HG03558 (cell line): Measurements from ENCODE around the gene BICDL1.

Experiments
- ATAC-seq: cut with Tn5 transposase; IDR thresholded peaks from one replicate; pipeline ENCODE4 v1.9.1; 2021; ENCODE audit warnings: moderate number of reproducible peaks; ENCODE audit not compliant: unreplicated experiment; ENCODE audit errors: extremely low read depth

Gene BICDL1

DNA sequence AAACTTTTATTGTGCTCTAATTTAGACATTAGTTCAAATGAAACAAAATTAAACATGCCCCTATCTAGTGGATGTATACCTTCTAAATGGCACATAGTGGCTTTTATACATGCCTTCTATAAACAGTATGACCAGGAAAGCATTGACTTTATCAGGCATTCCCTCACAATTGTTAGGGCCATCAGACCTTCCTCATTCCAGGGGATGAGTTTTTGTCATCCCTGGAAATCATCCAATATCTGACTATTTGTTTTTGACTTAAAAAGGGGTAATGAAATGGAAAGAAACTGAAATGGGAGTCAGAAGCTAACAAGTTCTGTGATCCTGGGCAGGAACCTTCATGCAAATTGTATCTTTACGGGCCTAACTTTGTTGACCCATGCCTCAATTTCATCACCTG is 58.0 kb downstream of the BICDL1 start:
- ATAC-seq = no peak

DNA sequence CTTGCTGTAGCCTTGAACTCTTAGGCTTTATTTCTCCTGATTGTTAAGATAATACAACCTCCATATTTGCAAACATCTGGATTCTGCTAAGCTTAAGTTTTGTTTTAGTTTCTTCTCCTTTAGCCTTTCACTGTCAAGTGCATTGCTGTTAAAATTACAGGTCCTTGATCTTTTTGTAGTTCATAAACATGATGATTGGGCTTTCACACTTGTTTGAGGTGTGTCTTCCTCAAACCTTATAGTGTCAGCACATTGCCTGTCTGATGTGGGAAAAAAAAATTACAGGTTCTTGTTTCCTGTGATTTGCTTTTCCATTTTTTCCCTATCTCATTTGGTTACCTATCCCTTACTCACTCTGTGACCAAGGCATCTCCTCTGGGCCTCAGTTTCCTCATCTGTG is 59.2 kb downstream of the BICDL1 start:
- ATAC-seq = no peak

DNA sequence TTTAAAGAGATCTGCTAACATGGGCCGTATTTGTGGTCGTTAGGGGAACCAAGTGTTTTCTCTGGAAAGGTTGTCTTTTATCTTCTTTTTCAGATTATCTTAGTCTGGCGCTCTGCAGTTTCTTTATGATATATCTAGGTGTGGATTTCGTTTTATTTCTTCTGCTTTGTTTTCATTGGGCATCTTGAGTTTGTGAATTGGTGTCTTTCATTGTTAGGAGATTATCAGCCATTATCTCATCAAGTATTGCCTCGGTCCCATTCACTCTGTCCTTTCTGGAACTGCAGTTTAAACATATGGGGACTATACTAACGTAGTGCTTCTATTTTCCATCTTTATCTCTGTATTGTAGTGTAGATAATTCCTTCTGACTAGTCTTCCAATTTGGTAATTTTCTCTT is 60.4 kb downstream of the BICDL1 start:
- no peak for ATAC-seq

DNA sequence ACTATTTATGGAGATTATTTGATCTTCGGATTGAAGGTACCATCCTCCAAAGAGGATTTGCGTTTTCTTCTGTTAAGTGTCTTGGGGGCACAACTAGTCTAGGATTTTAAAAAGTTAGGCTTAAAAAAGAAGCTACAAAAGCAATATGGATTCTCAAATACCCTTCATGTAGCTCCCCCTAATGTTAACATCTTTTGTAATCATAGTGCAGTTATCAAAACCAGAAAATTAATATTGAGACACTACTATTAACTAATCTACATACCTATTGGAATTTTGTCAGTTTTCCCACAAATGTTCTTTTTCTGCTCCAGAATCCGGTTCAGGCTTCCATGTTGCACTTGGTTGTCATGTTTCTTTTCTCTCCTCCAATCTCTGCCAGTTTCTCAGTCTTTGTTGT is 62.5 kb downstream of the BICDL1 start:
- no peak for ATAC-seq

DNA sequence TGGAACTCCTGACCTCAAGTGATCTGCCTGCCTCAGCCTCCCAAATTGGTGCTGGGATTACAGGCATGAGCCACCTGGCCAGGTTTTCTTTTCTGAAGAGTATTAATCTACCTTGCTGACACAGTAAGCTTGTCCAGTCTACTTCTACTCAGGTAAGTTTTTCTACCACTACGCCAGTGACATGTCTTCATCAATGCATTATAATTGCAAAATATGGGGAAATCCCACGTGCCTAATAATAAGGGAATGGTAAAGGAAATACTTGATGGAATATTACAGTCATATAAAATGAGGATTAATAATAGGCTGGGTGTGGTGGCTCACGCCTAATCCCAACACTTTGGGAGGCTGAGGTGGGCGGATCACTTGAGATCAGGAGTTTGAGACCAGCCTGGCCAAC is 65.3 kb downstream of the BICDL1 start:
- ATAC-seq = no peak

DNA sequence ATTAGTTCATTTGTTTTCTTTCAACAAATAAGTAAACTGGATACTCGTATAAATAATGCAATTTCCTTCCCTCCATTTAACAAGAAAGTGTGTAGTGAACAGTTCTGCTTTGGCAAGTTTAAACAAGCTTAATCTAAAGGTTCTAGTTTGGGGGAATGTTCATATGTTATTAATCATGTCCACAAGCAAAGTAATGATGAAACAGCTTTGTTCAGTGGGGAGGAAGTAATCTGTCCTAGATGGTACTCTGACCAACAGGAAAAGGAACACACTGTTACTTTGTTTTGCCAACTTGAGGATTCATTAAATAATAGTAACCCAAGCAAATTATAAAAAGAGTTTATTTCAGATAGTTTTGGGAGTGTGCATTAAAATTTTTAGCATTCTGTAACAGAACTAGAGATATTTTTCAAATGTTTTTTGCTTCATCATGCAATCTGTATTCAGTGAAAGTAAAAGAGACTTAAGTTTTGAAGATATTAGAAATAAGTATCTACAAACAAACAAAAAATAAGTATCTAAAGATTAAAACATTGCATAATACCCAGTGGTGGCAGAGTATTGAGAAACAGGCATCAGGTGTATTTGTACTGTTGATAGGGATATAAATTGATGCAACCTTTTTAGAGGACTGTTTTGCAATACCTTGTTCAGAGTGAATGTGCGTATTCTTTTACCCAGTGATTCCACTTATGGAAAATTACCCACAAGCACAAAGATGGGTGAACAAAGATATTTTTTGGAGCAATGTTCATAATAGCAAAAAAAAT is 66.4 kb downstream of the BICDL1 start:
- ATAC-seq = no peak

DNA sequence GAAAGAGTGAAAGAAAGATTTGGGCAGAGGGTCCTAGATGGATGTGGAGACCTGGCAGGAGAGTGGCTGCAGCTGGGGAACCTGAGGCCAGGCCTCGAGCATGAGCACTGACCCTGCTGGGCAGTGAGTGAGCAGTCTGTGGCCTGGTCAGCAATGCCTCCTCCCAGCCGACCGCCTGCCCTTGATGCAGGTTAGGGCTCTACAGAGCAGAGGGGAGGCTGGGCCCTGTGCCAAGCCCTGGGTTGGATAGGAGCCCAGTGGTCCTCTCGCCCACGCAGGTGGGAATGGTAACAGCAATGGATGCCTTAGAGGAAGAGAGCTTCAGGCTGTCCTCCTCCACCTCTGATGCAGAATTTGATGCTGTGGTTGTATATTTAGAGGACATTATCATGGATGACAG is 67.7 kb downstream of the BICDL1 start:
- no peak for ATAC-seq

DNA sequence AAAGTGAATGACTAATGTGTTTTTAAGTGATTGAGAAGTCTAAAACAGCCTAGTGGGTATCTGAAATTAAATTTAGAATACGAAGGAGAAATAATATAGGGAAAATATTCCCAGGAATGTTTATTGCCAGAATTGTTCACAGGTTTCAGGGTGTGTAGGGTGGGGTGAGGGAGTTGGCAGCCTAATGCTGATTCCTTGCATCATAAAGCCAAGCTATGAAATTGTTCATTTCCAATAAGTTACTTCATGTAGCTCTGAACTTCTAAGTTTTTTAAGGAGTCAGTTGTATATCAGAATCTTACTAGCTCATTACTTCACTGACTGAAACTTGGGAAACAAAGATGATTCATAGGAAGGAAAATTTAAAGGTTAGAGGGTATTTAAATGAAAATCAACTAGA is 71.2 kb downstream of the BICDL1 start:
- no peak for ATAC-seq

DNA sequence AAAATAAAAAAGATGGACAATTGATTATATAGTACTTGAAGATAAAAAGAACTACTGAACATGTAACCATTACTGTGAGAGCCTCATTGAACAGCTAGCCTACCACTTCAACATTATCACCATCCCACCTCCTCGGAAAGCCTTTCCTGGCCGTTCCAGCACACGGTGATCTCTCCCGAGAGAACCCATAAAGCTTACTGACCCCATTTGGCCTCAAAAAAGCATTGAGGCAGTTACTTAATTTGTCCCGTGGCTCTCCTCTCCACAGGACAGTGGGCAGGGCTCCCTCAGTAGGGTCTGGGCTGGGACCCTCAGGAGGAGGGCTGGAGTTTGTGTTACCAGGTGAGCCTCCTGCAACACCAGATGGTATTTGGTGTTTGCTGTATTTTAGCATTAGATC is 71.7 kb downstream of the BICDL1 start:
- ATAC-seq = no peak

DNA sequence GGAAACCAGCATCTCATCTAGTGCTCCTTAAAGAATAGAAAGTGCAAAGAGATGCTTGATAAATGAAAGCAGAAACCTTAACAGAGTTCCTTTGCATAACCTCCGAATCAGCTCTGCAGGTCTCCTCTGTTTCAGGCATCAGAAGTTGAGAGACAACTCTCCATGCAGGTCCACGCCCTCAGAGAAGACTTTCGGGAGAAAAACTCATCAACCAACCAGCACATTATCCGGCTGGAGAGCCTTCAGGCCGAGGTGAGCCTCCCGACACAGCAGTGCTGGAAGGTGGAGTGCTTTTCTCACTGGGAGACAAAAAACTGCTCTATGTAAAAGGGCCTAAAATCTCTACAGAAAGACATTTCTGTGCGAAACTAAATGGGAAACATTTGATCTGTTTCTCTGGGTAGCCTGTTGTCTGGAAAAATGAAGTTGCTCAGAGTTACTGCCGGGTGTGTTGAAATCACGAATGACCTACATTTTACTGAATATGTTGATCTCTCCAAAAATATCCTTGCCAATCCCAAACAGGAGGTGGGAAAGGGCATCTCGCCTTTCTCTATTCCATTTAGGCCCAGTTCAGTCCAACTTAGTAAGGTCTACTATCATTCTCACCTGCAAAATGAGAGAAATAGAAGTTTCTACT is 72.7 kb downstream of the BICDL1 start:
- no peak for ATAC-seq

DNA sequence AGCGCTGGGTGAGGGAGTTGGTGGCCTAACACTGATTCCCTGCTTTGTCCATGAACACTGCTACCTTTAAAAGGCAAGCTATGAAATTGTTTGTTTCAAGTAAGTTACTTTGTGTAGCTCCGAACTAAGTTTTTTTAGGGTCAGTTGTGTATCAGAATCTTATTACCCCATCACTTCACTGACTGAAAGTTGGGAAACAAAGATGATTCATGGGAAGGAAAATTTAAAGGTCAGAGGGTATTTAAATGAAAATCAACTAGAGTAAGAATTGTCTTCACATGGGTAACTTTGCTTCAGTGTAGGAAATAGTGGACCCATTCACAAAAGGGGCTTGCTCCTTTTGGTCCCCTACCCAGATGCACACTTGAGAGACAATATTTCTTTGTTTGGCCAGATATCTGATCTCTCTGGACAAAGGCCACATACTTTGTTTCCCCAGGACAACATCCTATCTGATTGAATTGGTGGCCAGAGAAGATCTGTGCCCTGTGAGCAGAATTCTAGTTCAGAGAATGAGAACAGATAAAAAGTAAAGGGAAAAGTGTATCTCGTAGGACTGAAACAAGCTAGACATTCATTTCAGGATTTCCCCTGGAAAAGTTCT is 74.0 kb downstream of the BICDL1 start:
- no peak for ATAC-seq

DNA sequence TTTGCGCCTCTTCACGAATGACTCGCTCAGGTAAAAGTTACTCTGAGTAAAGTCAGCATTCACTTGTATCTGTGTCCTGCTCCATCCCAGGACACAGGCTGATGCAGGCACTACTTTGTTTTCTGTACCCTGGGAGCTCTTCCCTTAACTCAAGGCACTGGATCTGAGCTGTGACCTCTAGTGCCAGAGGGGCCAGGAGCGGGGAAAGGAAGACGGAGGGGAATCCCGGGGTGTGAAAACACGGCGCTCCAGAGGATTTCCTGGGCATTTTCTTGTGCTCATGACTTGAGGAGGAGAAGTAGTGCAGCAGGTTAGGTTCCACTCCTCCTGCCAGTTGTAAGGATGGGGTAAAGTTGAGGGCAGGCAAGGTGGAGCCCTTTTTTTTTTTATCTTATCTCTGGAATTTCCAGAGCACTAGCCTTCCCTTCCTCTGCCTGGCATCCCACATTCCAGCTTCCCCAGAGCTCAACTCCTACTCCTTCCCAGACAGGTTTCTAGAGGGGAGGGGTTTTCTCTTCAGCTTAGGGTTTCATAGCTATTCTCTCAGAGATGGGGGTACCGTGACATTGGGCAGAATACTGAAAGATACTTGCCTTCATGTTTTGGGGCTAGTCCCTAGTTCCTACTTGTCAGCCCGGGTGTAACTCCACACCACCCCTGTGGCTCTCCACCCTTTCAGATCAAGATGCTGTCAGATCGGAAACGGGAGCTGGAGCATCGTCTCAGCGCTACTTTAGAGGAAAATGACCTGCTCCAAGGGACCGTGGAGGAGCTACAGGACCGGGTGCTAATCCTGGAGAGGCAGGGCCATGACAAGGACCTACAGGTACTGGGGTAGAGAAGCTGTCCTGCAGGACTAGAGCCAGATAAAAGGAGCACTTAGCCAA is 75.3 kb downstream of the BICDL1 start:
- ATAC-seq = no peak

DNA sequence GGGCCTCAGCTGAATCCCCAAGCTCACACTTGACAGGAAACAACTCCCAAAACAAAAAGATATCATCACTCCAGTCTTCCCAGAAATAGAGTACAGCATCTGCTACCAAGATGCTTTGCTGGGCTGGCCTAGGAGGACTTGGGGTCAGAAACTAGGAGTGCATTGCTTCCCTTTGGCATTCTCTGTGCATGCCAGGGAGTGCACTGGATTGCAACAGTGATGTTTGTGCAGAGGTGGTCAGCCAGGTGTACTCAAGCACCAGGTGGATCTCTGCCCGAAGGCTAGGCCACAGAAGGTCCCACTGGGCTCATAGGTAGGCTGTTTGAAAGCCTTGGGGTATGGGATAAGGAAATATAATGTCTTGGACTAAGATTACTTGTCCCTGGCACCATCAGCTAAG is 76.4 kb downstream of the BICDL1 start:
- no peak for ATAC-seq

DNA sequence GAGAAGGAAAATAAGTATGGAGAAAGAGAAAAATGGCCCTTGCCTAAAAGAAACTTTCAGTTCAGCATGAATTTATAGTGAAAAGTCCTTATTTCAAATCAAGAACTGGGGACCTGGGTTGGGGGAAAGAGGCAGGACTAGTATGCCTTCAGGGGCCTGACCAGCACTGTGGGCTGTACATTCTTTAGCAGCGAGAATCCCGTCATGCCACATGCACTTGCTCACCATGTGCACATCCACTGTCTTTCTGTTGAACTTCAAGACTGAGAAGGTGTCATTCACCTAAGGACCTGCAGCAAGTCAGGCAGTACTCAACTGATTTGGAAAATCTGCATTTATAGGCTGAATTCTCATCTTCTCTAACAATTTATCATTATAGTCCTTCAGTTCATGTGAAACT is 77.3 kb downstream of the BICDL1 start:
- ATAC-seq = no peak

DNA sequence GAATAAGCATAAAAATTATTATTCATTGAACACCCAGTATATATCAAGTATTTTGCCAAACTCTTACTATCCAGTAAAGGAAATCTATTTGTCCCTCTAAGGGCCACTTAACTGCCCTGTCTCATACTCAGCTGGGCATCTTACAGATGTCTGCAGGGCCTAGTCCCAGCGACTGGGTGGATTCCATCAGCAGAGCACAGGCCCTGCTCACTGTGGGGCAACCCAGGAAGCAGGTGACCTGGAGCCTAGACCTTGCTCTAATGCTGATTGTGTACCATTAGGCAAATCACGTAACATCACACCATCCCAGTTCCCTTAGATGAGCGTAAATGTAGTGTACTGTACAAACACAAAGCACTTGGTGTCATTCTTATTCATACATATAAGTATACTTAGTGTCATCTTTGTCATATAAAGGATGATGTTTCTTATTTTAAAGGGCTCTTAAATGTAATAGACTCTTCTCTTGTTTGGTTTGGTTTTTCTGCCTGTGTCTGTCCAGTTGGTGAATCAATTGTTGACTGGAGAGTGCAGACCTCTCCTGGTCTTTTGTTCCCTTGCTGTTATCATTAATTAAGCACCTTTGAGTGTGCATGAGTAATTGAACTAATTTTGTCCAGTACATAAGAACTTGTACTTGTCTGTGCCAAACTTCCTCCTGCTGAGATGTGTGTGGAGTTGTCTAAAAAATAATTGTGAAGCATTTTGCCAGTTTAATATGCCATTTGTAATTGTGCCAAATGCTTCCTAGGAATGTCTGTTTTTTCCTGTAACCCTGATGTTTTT is 78.2 kb downstream of the BICDL1 start:
- ATAC-seq = no peak

DNA sequence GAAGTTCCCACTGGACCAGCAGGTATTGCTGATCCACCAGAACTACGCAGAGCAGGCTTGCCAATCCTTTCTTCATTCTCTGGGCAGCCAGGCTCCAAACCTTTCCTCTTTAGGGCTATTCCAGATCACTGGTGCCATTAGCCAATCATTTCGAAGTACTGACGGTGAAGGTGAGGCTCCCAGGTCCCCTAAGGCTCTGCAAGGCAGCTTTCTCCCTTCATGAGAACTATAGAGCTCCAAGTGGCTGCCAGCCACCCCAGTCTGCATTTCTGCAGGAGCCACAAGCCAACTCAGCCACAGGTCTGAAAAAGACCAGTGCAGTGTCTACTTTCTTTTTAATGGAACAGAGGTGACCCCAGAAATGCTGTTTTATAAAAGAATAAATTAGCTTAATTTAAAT is 78.9 kb downstream of the BICDL1 start:
- ATAC-seq = no peak

DNA sequence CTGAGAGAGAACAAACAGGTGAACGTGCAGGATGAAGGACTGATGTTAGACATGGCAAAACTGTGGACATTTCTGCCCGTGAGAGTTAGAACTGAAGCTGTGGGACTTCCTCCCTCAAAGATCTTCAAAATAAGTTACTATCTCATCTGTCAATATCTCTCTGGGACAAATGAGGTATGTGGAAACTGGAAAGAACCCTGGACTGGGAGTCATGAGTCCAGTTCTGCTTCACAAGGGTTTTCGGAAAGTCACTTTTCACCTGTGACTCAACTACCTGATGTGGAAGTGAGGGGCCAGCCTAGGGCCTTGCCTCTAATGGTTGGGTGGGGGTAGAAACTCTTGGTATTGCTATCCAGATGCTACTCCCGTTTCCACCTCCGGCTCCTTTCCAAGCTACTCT is 80.2 kb downstream of the BICDL1 start:
- no peak for ATAC-seq

DNA sequence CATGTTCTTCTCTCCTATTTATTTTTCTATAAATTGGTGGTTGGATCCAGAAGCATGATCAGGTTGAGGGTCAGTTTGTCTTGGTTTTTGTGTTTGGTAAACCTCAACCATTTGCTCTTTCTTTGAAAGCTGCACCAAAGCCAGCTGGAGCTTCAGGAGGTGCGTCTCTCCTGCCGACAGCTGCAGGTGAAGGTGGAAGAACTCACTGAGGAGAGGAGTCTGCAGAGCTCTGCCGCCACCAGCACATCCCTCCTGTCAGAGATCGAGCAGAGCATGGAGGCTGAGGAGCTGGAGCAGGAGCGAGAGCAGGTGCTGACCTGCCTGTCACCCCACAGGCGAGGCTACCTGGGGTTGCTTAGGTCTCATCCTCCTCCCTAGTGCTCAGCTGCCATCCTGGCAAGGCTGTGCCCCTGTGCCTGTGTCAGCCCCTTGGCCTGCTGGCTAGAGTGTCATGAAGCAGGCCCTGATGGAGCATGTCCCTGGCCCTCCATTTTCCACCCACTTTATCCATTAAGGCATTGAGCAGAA is 82.5 kb downstream of the BICDL1 start:
- no peak for ATAC-seq

DNA sequence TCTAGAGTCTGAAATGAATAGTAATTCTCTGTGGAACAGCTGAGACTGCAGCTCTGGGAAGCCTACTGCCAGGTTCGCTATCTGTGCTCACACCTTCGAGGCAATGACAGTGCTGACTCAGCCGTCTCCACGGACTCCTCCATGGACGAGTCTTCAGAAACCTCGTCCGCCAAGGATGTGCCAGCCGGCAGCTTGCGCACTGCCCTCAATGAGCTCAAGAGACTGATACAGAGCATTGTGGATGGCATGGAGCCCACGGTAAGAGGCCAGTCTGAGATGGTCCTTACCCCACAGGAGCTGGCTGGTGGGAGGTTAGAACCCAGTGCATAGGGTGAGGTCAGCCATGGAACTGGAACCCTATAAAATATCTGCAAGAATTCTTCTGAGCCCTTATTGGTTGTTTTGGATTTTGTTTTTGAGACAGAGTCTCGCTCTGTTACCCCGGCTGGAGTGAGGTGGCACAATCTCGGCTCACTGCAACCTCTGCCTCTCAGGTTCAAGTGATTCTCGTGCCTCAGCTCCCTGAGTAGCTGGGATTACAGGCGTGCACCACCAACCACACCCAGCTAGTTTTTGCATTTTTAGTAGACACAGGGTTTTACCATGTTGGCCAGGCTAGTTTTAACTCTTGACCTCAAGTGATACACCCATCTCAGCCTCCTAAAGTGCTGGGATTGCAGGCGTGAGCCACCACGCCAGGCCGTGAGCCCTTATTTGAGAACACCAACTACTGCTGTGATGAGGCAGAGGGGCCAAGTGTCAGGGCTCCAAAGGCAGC is 83.6 kb downstream of the BICDL1 start:
- no peak for ATAC-seq
